HCT116 (cell line): ENCODE measurements around the gene SRPX. TPM values are rescaled to one million over a fixed set of nuclear protein-coding genes. Genes with fewer than 3 reads are reported as not detected.

Experiments used
- ATAC-seq: fragments of 200-7000 bp; cut with Tn5 transposase; 2 replicates; pipeline ENCODE4 v1.9.1; 2020; ENCODE audit warnings: mild to moderate bottlenecking, moderate library complexity
- BruUV-seq: library from RNA; stranded (reverse); fragments of 400-500 nt; replicated peaks from 2 replicates; lab custom pipeline; 2021; lab: Mats Ljungman, UMichigan
- CTCF ChIA-PET: fragments of 300-600 bp; sonication (Branson Sonifier 250); formaldehyde crosslinking; loops from one replicate; lab custom pipeline; 2021; ENCODE audit warnings: antibody characterized with exemption; lab: Charles Lee
- POLR2A ChIA-PET: fragments of 300-600, 350-600 bp; sonication (Branson Sonifier 250); formaldehyde crosslinking; loops from one replicate; lab custom pipeline; 2021; ENCODE audit warnings: antibody characterized with exemption; lab: Charles Lee
- RAD21 ChIA-PET, 2 experiments: fragments of 300-600 bp; sonication (Branson Sonifier 250); formaldehyde crosslinking; loops; one replicate each; lab custom pipeline; 2023; ENCODE audit warnings: low total read pairs in 2 of 2; ENCODE audit not compliant: uncharacterized antibody in 2 of 2, unreplicated experiment in 2 of 2, low non-redundant PET in 1 of 2; lab: Charles Lee
- DNase-seq: peaks from one replicate; pipeline ENCODE4 v3.0.0-alpha.2; 2010; ENCODE audit warnings: low read depth, low spot score
- H2AFZ ChIP-seq: fragments of 200-600 bp; shearing (Covaris generic), sonication (generic); 2 replicates; pipeline ENCODE4 v1.6.1; 2017; ENCODE audit warnings: low read depth, mixed run types, mixed read lengths, antibody characterized with exemption, low read length; ENCODE audit not compliant: poor library complexity, severe bottlenecking
- H3K27ac ChIP-seq: 2 replicates; pipeline ENCODE4 v1.5.1; 2012; ENCODE audit warnings: low read depth, low read length
- H3K27me3 ChIP-seq: fragments of 200-600 bp; sonication (generic); 2 replicates; pipeline ENCODE4 v1.6.1; 2016; ENCODE audit warnings: mixed run types, low read length, mixed read lengths; ENCODE audit not compliant: insufficient read depth
- H3K36me3 ChIP-seq, 2 experiments: fragments of 200-500 bp in 1 of 2; fragments of 200-600 bp in 1 of 2; sonication (Bioruptor generic) in 1 of 2; sonication (generic) in 1 of 2; 2 replicates each; pipeline versions ENCODE4 v1.5.1 to v1.6.1; 2014 to 2016; ENCODE audit warnings: low read length in 2 of 2, inconsistent platforms in 1 of 2, mixed read lengths in 1 of 2, mixed run types in 1 of 2; ENCODE audit not compliant: insufficient read depth in 2 of 2, control insufficient read depth in 1 of 2
- H3K4me1 ChIP-seq, 2 experiments: fragments of 200-600 bp in 1 of 2; sonication (generic) in 1 of 2; 2 replicates each; pipeline versions ENCODE4 v1.5.1 to v1.6.1; 2012 to 2017; ENCODE audit warnings: low read length in 2 of 2, inconsistent platforms in 1 of 2, mild to moderate bottlenecking in 1 of 2, mixed read lengths in 1 of 2, mixed run types in 1 of 2, moderate library complexity in 1 of 2; ENCODE audit not compliant: insufficient read depth in 2 of 2, control insufficient read depth in 1 of 2
- H3K4me2 ChIP-seq: fragments of 200-600 bp; sonication (generic); 2 replicates; pipeline ENCODE4 v1.6.1; 2017; ENCODE audit warnings: mixed run types, low read length, mixed read lengths
- H3K4me3 ChIP-seq, 2 experiments: fragments of 200-600 bp in 1 of 2; sonication (generic) in 1 of 2; replicated peaks in 1 of 2; 2 replicates each; pipeline ENCODE4 v1.5.1; 2011 to 2016; ENCODE audit warnings: low read length in 2 of 2, control low read depth in 1 of 2, low read depth in 1 of 2, mild to moderate bottlenecking in 1 of 2, mixed read lengths in 1 of 2, mixed run types in 1 of 2
- H3K79me2 ChIP-seq: fragments of 200-600 bp; sonication (generic); 2 replicates; pipeline ENCODE4 v1.6.1; 2017; ENCODE audit warnings: mild to moderate bottlenecking, mixed run types, low read length, moderate library complexity, mixed read lengths; ENCODE audit not compliant: insufficient read depth
- H3K9ac ChIP-seq: fragments of 200-600 bp; sonication (generic); 2 replicates; pipeline ENCODE4 v1.6.1; 2016; ENCODE audit warnings: low read length, mixed read lengths
- H3K9me2 ChIP-seq: fragments of 200-600 bp; sonication (generic), shearing (Covaris generic); 2 replicates; pipeline ENCODE4 v1.6.1; 2017; ENCODE audit warnings: mixed run types, mild to moderate bottlenecking, moderate library complexity; ENCODE audit not compliant: insufficient read depth
- H3K9me3 ChIP-seq, 2 experiments: fragments of 200-500 bp in 1 of 2; fragments of 200-600 bp in 1 of 2; sonication (Bioruptor generic) in 1 of 2; sonication (generic) in 1 of 2; 2 replicates each; pipeline ENCODE4 v1.6.1; 2014 to 2017; ENCODE audit warnings: low read length in 2 of 2, mixed read lengths in 2 of 2, inconsistent platforms in 1 of 2, low read depth in 1 of 2, mild to moderate bottlenecking in 1 of 2, mixed run types in 1 of 2, moderate library complexity in 1 of 2; ENCODE audit not compliant: control insufficient read depth in 1 of 2, insufficient read depth in 1 of 2
- H4K20me1 ChIP-seq: fragments of 200-600 bp; sonication (generic), shearing (Covaris generic); 2 replicates; pipeline ENCODE4 v1.6.1; 2017; ENCODE audit warnings: mixed run types, mild to moderate bottlenecking, moderate library complexity; ENCODE audit not compliant: insufficient read depth
- ATF3 ChIP-seq: IDR thresholded peaks from 2 replicates; pipeline ENCODE4 v1.6.1; 2012
- CBX3 ChIP-seq: IDR thresholded peaks from 2 replicates; pipeline ENCODE4 v1.6.1; 2012; ENCODE audit warnings: low read depth
- CTCF ChIP-seq, 3 experiments: fragments of 200-600 bp in 1 of 3; sonication (generic) in 1 of 3; IDR thresholded peaks in 2 of 3; conservative IDR thresholded peaks in 1 of 3; 2 replicates each; pipeline ENCODE4 v1.5.1; 2012 to 2017; ENCODE audit warnings: low read depth in 2 of 3, low read length in 2 of 3, antibody characterized with exemption in 1 of 3, borderline replicate concordance in 1 of 3, control low read depth in 1 of 3, mild to moderate bottlenecking in 1 of 3, mixed read lengths in 1 of 3, mixed run types in 1 of 3, moderate library complexity in 1 of 3; ENCODE audit not compliant: insufficient read depth in 1 of 3
- EGR1 ChIP-seq: IDR thresholded peaks from 2 replicates; pipeline ENCODE4 v1.6.1; 2012; ENCODE audit warnings: low read depth
- ELF1 ChIP-seq: IDR thresholded peaks from 2 replicates; pipeline ENCODE4 v1.6.1; 2012; ENCODE audit warnings: low read depth, borderline replicate concordance
- EZH2 ChIP-seq: fragments of 200-600 bp; sonication (generic); IDR thresholded peaks from 2 replicates; pipeline ENCODE4 v1.6.1; 2017; ENCODE audit warnings: antibody characterized with exemption, mixed run types
- EZH2phosphoT487 ChIP-seq: fragments of 200-600 bp; IDR thresholded peaks from 2 replicates; pipeline ENCODE4 v1.6.1; 2018; ENCODE audit warnings: antibody characterized with exemption, borderline replicate concordance
- FOSL1 ChIP-seq: IDR thresholded peaks from 2 replicates; pipeline ENCODE4 v1.6.1; 2012; ENCODE audit warnings: low read depth
- MAX ChIP-seq: IDR thresholded peaks from 2 replicates; pipeline ENCODE4 v1.6.1; 2012
- POLR2A ChIP-seq: IDR thresholded peaks from 2 replicates; pipeline ENCODE4 v1.7.0; 2011; ENCODE audit warnings: borderline replicate concordance; ENCODE audit not compliant: insufficient read depth, insufficient read length; ENCODE audit errors: extremely low read depth
- POLR2AphosphoS5 ChIP-seq: IDR thresholded peaks from 2 replicates; pipeline ENCODE4 v1.6.1; 2011; ENCODE audit warnings: mild to moderate bottlenecking, low read depth, low read length, moderate library complexity
- RAD21 ChIP-seq: IDR thresholded peaks from 2 replicates; pipeline ENCODE4 v1.6.1; 2012; ENCODE audit warnings: low read depth, mild to moderate bottlenecking
- SIN3A ChIP-seq: IDR thresholded peaks from 2 replicates; pipeline ENCODE4 v1.6.1; 2012; ENCODE audit warnings: low read depth
- SP1 ChIP-seq: IDR thresholded peaks from 2 replicates; pipeline ENCODE4 v1.6.1; 2012; ENCODE audit warnings: low read depth
- SRF ChIP-seq: IDR thresholded peaks from 2 replicates; pipeline ENCODE4 v1.6.1; 2012; ENCODE audit warnings: low read depth
- TCF7L2 ChIP-seq: IDR thresholded peaks from 2 replicates; pipeline ENCODE4 v1.7.0; 2011; ENCODE audit warnings: borderline replicate concordance, inconsistent platforms; ENCODE audit not compliant: insufficient read depth, insufficient read length; ENCODE audit errors: extremely low read depth
- YY1 ChIP-seq: IDR thresholded peaks from 2 replicates; pipeline ENCODE4 v1.6.1; 2011; ENCODE audit warnings: low read length, low read depth, moderate library complexity, mild to moderate bottlenecking; ENCODE audit not compliant: insufficient replicate concordance; ENCODE audit errors: extremely low read depth
- ZFX ChIP-seq: fragments of 450-650 bp; IDR thresholded peaks from 2 replicates; pipeline ENCODE4 v1.6.1; 2017
- ZNF274 ChIP-seq: fragments of 200-500 bp; sonication (Bioruptor generic); IDR thresholded peaks from 2 replicates; pipeline ENCODE4 v1.6.1; 2014; ENCODE audit warnings: mild to moderate bottlenecking, low read depth, low read length, inconsistent platforms
- intact Hi-C: fragments of 100-400 bp; cut with micrococcal nuclease; formaldehyde crosslinking; loops from 2 replicates; pipeline ENCODE4 v1.10.0; 2022
- total RNA-seq: library from RNA; stranded (reverse); gene quantifications from one replicate; pipeline ENCODE4 v1.2.1, GENCODE V29; 2021; ENCODE audit not compliant: unreplicated experiment

SRPX gene
- total RNA-seq, 1 experiment from 2014 or later, result 18.2 TPM

- CTCF ChIA-PET, result no interaction called here
- POLR2A ChIA-PET, result no interaction called here
- no peak overlapping the region for H3K27ac ChIP-seq
- no peaks in the 10 kb centered on the region for H3K9me3 ChIP-seq
- H3K4me3 ChIP-seq, result no peak overlapping the region
- RAD21 ChIA-PET, result no interaction called here
- no peaks in the 10 kb centered on the region for H4K20me1 ChIP-seq
- H3K79me2 ChIP-seq, result no peaks in the 10 kb centered on the region
- H3K4me2 ChIP-seq, result no peak overlapping the region
- intact Hi-C loops, result no loop called here
- no peaks in the 10 kb centered on the region for H3K4me1 ChIP-seq
- DNase-seq, result no peak
- H3K9ac ChIP-seq, result no peak overlapping the region
- no peak overlapping the region for H2AFZ ChIP-seq
- no peaks in the 10 kb centered on the region for H3K36me3 ChIP-seq
- no peak for ATAC-seq
- TF ChIP-seq EZH2phosphoT487, result no peak
- TF ChIP-seq ZNF274, result no peak
- no peak for TF ChIP-seq MAX
- no TSS peak for BruUV-seq
- H3K27me3 ChIP-seq, result no peaks in the 10 kb centered on the region
- H3K9me2 ChIP-seq, result no peaks in the 10 kb centered on the region
Measured at GRCh38 chrX:38105216-38105725, 115.4 kb downstream of the SRPX start.

- no peak for DNase-seq
- H3K9ac ChIP-seq, result no peak overlapping the region
- H4K20me1 ChIP-seq, result no peaks in the 10 kb centered on the region
- ChIA-PET POLR2A (no interaction called here), CTCF (no interaction called here), RAD21 (no interaction called here)
- no peak overlapping the region for H2AFZ ChIP-seq
- no peaks in the 10 kb centered on the region for H3K9me3 ChIP-seq
- ATAC-seq, result no peak
- intact Hi-C loops, result no loop called here
- no peaks in the 10 kb centered on the region for H3K27me3 ChIP-seq
- H3K9me2 ChIP-seq, result no peaks in the 10 kb centered on the region
- no peaks in the 10 kb centered on the region for H3K4me1 ChIP-seq
- H3K79me2 ChIP-seq, result no peaks in the 10 kb centered on the region
- no peak overlapping the region for H3K4me2 ChIP-seq
- no peaks in the 10 kb centered on the region for H3K36me3 ChIP-seq
- no TSS peak for BruUV-seq
- H3K4me3 ChIP-seq, result no peak overlapping the region
- no peak overlapping the region for H3K27ac ChIP-seq
- no peak for TF ChIP-seq CBX3
- no peak for TF ChIP-seq POLR2AphosphoS5
- TF ChIP-seq SIN3A, result no peak
- no peak for TF ChIP-seq YY1
- no peak for TF ChIP-seq EZH2
- TF ChIP-seq SP1, result no peak
- TF ChIP-seq ELF1, result no peak
- no peak for TF ChIP-seq ZFX
- no peak for TF ChIP-seq FOSL1
- no peak for TF ChIP-seq POLR2A
- no peak for TF ChIP-seq EGR1
- no peak for TF ChIP-seq TCF7L2
- TF ChIP-seq ZNF274, result no peak
- no peak for TF ChIP-seq ATF3
- no peak for TF ChIP-seq SRF
- no peak for TF ChIP-seq CTCF (IDR thresholded peaks at IDR 0.05 in 2 of 3, conservative IDR thresholded peaks at IDR 0.05 in 1 of 3; ENCODE audit: borderline replicate concordance in 1 of 3, insufficient read depth in 1 of 3, low read depth in 2 of 3, low read length in 2 of 3)
- TF ChIP-seq RAD21, result no peak
Measured at GRCh38 chrX:38103857-38104812, 116.5 kb downstream of the SRPX start.
